ENCODE results near the gene PRDX5. TPM values are rescaled to one million over a fixed set of nuclear protein-coding genes. Genes with fewer than 3 reads are reported as not detected.

PRDX5 gene
- polyA plus RNA-seq, 1 experiment = 383 TPM

DNA sequence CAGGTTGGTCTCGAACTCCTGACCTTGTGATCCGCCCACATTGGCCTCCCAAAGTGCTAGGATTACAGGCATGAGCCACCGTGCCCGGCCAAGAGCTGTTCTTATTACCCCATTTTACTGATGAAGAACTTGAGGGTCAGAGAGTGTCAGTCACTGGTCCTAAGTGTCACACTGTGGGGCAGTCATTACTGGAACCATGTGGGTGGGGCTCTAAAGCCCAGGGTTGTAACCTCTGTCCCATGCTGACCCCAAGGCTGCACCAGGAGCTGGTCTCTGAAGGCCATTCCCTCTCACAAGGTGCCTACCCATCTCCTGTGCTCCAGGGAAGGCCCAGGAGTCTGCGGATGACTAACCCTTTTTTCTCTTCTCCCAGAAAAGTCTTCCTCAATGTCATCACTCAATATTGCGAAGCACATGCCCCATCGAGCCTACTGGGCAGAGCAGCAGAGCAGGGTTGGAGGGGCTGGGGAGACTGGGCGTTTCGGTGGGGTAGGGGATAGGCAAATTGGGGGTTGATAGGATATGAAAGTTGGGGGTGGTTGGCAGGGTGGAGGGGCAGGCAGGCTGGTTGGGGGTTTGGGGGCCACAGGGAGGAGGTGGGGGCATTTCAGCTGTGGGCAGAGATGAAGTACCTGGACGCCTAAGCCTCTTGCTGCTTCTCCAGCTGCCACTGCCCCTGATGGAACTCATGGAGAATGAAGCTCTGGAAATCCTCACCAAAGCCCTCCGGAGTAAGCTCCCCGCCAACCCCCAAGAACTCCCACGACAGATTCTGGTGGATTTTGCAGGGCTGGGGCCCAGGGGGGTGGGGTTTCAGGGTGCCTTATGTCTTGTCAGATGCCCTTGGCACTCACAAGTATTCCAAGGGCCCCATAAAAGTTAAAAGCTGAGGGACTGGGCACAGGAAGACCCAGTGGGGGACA, 14.6 kb upstream of the PRDX5 start:
- POLR2A ChIA-PET = interaction anchor here (0.8 to 2.2 kb wide), 3 partner anchors 18 to 62 kb away, joined by 3 to 12 read pairs (median 5); partner anchors contain the start of genes BAD and FKBP2
- Histone ChIP-seq H3K4me3 (ENCODE audit: low read depth, low read length) (no peak overlapping the region), H3K9me3 (ENCODE audit: control insufficient read depth, insufficient read depth, low read length) (no peaks in the 10 kb centered on the region; the same call in 1 of the 2 replicates), H3K27ac (ENCODE audit: low read depth, low read length) (no peak overlapping the region), H3K27me3 (ENCODE audit: control insufficient read depth, insufficient read depth, low read length) (peaks cover 25% of the 10 kb centered on the region)
- CTCF ChIA-PET = interaction anchor here (0.6 to 5.1 kb wide), 25 partner anchors 8 to 302 kb away, joined by 3 to 125 read pairs (median 4); partner anchors contain the start of genes BAD, FERMT3, GPR137 and KCNK4
- no peak for DNase-seq (ENCODE audit: low read depth, low spot score)
- TF ChIP-seq, protein P1, sequence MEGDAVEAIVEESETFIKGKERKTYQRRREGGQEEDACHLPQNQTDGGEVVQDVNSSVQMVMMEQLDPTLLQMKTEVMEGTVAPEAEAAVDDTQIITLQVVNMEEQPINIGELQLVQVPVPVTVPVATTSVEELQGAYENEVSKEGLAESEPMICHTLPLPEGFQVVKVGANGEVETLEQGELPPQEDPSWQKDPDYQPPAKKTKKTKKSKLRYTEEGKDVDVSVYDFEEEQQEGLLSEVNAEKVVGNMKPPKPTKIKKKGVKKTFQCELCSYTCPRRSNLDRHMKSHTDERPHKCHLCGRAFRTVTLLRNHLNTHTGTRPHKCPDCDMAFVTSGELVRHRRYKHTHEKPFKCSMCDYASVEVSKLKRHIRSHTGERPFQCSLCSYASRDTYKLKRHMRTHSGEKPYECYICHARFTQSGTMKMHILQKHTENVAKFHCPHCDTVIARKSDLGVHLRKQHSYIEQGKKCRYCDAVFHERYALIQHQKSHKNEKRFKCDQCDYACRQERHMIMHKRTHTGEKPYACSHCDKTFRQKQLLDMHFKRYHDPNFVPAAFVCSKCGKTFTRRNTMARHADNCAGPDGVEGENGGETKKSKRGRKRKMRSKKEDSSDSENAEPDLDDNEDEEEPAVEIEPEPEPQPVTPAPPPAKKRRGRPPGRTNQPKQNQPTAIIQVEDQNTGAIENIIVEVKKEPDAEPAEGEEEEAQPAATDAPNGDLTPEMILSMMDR (IDR thresholded peaks at IDR 0.05; ENCODE audit: low read depth, low read length) = no peak

DNA sequence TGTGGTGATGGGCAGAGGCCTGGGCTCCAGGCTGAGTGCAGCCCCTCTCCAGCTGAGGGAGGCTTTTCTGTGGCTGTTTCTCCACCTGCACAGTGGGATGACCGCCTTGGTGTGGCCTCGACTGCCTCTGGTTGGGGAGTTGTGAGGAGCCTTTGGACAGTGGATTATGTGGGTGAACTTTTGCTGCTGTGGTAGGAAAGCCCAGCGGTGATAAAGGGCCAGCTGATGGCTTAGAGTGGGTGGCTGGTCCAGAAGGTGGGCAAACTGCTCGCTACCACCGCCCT, 13.9 kb upstream of the PRDX5 start:
- Histone ChIP-seq H3K27ac (ENCODE audit: low read depth, low read length) (peak overlapping the region; percentile 84), H3K27me3 (ENCODE audit: control insufficient read depth, insufficient read depth, low read length) (peaks cover 19% of the 10 kb centered on the region), H3K9me3 (ENCODE audit: control insufficient read depth, insufficient read depth, low read length) (no peaks in the 10 kb centered on the region; the same call in 1 of the 2 replicates), H3K4me3 (ENCODE audit: low read depth, low read length) (peak overlapping the region; percentile 72)
- no peak for DNase-seq (ENCODE audit: low read depth, low spot score)
- TF ChIP-seq, protein P1 (IDR thresholded peaks at IDR 0.05; ENCODE audit: low read depth, low read length) = no peak
- POLR2A ChIA-PET = interaction anchor here (0.8 to 2.2 kb wide), 5 partner anchors 19 to 78 kb away, joined by 3 to 12 read pairs (median 4); partner anchors contain the start of genes BAD, FKBP2, NUDT22 and TRPT1
- CTCF ChIA-PET = interaction anchor here (0.6 to 5.1 kb wide), 25 partner anchors 9 to 302 kb away, joined by 3 to 125 read pairs (median 4); partner anchors contain the start of genes BAD, FERMT3, GPR137 and KCNK4

DNA sequence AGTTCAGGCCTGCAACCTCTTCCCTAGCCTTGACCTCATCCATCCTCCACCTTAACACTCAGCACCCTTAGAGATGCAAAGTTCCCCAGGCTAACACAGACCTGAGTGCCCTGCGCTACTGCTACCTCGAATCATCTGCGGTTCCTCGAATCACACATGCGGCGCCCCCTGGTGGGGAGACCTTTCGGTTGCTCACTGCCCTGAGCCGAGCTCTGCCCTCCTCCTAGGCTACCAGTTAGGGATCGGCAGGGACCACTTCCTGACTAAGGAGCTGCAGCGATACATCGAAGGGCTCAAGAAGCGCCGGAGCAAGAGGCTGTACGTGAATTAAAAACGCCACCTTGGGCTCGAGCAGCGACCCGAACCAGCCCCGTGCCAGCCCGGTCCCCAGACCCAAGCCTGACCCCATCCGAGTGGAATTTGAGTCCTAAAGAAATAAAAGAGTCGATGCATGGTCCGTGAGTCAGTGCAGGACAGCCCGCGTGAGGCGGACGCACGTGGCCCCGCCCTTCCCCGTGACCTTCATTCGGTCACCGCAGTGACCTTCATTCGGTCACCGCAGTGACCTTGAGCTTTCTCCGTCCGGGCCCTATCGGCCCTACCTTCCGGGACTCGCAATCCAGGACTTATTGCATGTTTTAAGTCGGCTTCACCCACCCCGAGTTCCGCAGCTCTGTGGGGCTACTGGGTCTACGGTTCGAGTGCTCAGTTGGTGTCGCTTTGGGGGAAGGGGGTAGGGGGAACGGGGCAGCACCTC, 13.4 kb upstream of the PRDX5 start:
- DNase-seq (ENCODE audit: low read depth, low spot score) = peak; percentile 78
- Histone ChIP-seq H3K9me3 (ENCODE audit: control insufficient read depth, insufficient read depth, low read length) (no peaks in the 10 kb centered on the region; the same call in 1 of the 2 replicates), H3K4me3 (ENCODE audit: low read depth, low read length) (peak overlapping the region; percentile 72), H3K27me3 (ENCODE audit: control insufficient read depth, insufficient read depth, low read length) (peaks cover 14% of the 10 kb centered on the region), H3K27ac (ENCODE audit: low read depth, low read length) (peak overlapping the region; percentile 84)
- ChIA-PET CTCF (interaction anchor here (0.5 to 5.1 kb wide), 37 partner anchors 9 to 303 kb away, joined by 3 to 125 read pairs (median 5); partner anchors contain the start of genes BAD, FERMT3, FKBP2 and GPR137), POLR2A (interaction anchor here (0.8 to 2.2 kb wide), 7 partner anchors 13 to 78 kb away, joined by 3 to 12 read pairs (median 4); partner anchors contain the start of genes BAD, FKBP2, NUDT22 and PRDX5)
- TF ChIP-seq, protein P1 (IDR thresholded peaks at IDR 0.05; ENCODE audit: low read depth, low read length) = peak; percentile 84

DNA sequence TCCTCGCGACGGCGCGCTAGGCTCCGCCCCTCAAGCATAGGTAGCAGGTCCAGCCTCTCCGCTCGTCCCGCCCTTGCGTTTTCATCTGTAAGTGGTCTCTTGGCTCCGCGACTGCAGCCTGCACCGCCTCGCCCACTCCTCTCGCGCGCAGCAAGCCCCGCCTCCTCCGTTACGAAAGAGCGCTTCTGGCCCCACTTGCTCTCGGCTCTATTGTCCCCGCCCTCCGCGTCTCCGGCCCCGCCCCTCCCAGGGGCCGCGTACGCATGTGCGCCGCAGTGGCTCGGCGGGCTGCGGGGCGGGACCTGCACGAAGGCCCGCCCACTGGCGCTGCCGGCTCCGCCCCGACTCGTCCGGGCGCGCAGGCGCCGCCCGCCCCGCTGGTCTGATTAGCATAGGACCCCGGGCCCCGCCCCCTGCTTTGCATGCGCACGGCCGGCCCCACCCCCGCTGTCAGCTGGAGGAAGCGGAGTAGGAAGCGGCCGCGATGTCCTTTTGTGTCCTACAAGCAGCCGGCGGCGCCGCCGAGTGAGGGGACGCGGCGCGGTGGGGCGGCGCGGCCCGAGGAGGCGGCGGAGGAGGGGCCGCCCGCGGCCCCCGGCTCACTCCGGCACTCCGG, 12.7 kb upstream of the PRDX5 start, which contains the start of gene ESRRA:
TSS of gene ESRRA (plus strand) at position 450 of the 616 bp plus-strand sequence. CDS start 1,656 bp downstream, outside the sequence.
- peak within 1 kb of the TSS; percentile 84 for H3K27ac ChIP-seq (ENCODE audit: low read depth, low read length)
- peak within 1 kb of the TSS; percentile 76 for H3K4me3 ChIP-seq (ENCODE audit: low read depth, low read length)
- H3K27me3 ChIP-seq (ENCODE audit: control insufficient read depth, insufficient read depth, low read length) = peaks cover 7% of the 10 kb centered on the region
- DNase-seq (ENCODE audit: low read depth, low spot score) = peak; percentile 90
- H3K9me3 ChIP-seq (ENCODE audit: control insufficient read depth, insufficient read depth, low read length) = no peaks in the 10 kb centered on the region; the same call in 1 of the 2 replicates
- TF ChIP-seq, protein P1 (IDR thresholded peaks at IDR 0.05; ENCODE audit: low read depth, low read length) = no peak
- ChIA-PET CTCF (interaction anchor here (0.6 to 5.1 kb wide), 26 partner anchors 10 to 304 kb away, joined by 3 to 125 read pairs (median 5); partner anchors contain the start of genes BAD, FERMT3, FKBP2 and GPR137), POLR2A (interaction anchor here (0.6 to 1.3 kb wide), 5 partner anchors 12 to 120 kb away, joined by 3 to 5 read pairs (median 4); partner anchors contain the start of genes PRDX5, STIP1 and TRMT112)

Measured in AG04450 (cell line).